KOPT-K1 (cell line): ENCODE data around the gene TRIM15.

ENCODE experiments used
- H3K27ac ChIP-seq: fragments of 200-600 bp; sonication (generic); 2 replicates; pipeline ENCODE4 v1.5.1; 2016; ENCODE audit warnings: antibody characterized with exemption, mild to moderate bottlenecking, low read depth, low read length; ENCODE audit not compliant: poor library complexity, severe bottlenecking
- H3K36me3 ChIP-seq: fragments of 200-600 bp; sonication (generic); 2 replicates; pipeline ENCODE4 v1.5.1; 2017; ENCODE audit warnings: antibody characterized with exemption, mild to moderate bottlenecking, low read length, moderate library complexity; ENCODE audit not compliant: insufficient read depth
- H3K9me3 ChIP-seq: fragments of 200-600 bp; sonication (generic); 2 replicates; pipeline ENCODE4 v1.5.1; 2017; ENCODE audit warnings: antibody characterized with exemption, low read length, mild to moderate bottlenecking; ENCODE audit not compliant: insufficient read depth, poor library complexity, severe bottlenecking

Gene TRIM15

DNA sequence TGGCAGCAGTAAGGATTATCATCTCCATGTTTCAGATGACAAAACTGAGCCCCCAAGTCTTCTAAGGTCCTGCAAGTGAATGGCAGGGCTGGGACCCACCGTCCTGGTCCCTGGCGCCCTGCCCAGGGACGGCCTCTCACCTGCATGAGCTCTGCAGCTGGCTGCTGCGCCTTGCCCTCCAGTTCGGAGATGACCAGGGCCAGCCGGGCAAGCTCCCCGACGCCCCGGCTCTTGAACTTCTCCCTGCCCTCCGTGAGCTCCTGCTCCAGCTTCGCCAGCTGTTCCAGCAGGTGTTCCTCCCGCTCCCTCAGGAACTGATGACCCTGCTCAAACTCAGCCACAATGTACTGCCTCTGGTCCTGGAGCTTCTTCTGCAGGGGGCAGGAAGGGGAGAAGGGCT lies 33.0 kb downstream of the TRIM15 start:
- no peaks in the 10 kb centered on the region for H3K9me3 ChIP-seq
- H3K27ac ChIP-seq = no peak overlapping the region
- H3K36me3 ChIP-seq = peaks cover 96% of the 10 kb centered on the region

DNA sequence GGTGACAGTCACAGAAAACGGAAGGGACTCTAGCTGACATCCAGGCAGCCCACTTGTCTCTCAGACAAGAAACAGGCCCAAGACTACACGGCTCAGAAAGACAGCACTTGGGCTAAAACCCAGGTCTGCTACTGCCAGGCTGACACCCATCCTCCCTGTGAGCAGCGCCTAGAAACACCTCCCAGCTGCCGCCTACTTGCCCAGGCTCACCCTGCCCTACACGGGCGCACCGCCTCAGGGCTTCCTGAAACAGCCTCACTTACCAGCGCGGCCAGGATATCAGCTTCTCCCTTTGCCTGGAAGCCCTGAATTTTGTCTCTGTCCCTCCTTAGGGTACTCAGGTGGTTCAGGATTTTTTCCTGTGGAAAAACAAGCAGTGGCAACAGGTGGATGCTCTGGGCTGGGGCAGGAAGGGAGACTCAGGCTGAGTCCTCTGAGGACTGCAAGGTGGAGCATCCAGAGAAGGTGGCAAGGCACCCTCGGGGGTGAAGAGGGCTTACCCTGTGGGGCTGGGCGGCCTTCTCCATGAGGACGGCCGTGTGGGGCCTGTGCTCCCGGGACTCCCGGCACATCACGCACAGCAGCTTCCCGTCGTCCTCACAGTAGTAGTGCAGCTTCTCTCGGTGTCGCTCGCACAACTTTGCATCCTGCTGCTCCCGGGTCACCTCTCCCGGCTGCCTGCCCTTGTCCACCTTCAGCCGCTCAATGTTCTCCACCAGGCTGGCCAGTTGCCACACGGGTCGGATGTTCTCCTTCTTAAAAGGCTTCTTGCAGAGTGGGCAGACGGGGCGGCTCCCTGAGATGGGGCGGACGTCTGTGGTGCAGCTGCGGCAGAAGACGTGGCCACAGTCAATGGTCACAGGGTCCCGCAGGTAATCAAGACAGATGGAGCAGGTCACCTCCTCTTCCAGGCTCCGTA lies 35.1 kb downstream of the TRIM15 start:
- H3K9me3 ChIP-seq = no peaks in the 10 kb centered on the region
- no peak overlapping the region for H3K27ac ChIP-seq
- H3K36me3 ChIP-seq = peaks cover 95% of the 10 kb centered on the region

DNA sequence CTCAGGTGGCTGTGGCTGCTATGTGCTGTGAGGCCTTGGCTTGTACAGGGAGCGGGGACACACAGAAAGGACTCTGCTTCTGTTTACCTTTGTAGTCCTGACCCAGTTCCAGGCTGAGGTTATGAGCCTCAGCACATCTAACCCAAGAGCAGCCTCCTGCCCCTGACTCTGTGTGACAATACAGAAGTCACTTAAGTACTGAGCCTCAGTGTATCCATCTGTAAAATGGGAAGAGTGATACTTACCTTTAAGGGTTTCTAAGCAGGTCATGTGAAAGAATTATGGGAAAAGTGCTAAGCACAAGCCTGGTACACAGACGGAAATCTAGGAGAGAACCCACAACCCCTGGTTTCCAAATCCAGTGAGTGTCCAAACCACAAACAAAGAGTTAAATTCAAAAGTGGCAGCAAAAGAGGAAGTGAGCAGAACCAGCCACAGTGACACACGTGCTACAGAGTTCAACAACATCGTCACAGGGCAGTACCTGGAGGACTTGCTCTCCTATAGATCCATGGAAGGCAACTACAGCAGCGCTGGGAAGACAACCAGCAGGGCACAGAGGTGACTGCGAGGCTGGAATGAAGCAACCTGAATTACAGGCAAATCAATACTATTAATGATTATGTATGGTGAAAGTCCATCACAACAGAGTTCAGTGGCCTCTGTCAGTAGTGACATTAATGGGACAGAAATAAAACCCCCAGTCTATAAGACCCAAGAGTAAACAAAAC lies 37.4 kb downstream of the TRIM15 start:
- no peaks in the 10 kb centered on the region for H3K9me3 ChIP-seq
- peaks cover 79% of the 10 kb centered on the region for H3K36me3 ChIP-seq
- H3K27ac ChIP-seq = no peak overlapping the region

DNA sequence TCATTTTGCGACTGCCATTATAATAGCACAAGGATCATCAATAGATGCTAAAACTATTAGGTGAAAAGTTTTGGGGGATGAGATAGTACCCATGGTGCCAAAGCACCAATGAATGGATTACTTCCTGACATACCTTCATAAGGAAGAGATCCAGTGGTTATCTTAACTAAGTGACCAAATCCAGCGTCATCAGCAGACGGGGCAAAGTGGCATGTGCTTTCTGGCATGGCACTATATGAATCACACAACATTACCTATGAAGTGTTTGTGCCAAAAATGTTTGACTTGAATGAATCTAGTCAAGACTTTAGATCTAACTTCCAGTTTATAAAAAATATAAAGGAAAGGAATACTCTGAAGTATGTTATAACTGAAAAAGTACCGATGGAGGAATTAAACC lies 39.0 kb downstream of the TRIM15 start:
- no peaks in the 10 kb centered on the region for H3K9me3 ChIP-seq
- H3K36me3 ChIP-seq = peaks cover 76% of the 10 kb centered on the region
- H3K27ac ChIP-seq = no peak overlapping the region

DNA sequence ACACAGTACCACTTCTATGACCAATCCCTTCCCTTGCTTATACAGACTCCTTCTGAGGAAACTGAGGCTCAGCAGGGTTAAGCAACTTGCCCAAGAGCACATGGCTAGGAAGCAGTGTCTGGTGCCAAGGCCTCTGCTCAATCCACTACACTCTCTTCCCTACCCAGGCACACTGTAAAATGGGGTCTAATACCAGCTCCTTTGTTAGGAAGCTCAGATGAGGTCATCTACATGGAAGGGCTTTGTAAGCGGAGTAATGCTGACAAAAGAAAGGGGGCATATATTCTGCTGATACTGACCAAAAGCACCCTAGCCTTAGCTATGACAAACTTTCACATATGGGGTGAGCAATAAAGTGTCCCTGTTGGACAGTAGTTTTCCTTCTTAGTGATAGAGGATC lies 40.8 kb downstream of the TRIM15 start:
- peaks cover 75% of the 10 kb centered on the region for H3K36me3 ChIP-seq
- no peaks in the 10 kb centered on the region for H3K9me3 ChIP-seq
- H3K27ac ChIP-seq = no peak overlapping the region

DNA sequence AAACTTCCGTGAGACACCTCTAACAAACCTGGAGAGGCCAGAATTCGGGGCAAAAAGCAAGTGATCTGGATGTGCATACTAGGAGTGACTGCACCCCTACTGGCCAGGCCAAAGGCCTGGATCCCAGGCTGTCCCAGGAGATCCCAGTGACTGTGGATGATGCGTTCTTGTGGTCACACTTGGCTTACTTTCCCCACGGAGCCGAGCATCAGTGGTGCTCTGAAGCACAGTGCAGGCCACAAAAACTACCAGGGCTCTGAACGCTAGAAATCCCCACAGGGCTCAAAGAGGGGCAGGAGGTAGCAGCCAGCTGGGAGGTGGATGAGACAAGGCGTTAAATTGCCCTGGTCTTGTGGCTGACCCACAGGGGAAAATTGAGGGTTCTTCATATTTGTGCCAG lies 42.8 kb downstream of the TRIM15 start:
- H3K36me3 ChIP-seq = peaks cover 69% of the 10 kb centered on the region
- no peaks in the 10 kb centered on the region for H3K9me3 ChIP-seq
- H3K27ac ChIP-seq = no peak overlapping the region

DNA sequence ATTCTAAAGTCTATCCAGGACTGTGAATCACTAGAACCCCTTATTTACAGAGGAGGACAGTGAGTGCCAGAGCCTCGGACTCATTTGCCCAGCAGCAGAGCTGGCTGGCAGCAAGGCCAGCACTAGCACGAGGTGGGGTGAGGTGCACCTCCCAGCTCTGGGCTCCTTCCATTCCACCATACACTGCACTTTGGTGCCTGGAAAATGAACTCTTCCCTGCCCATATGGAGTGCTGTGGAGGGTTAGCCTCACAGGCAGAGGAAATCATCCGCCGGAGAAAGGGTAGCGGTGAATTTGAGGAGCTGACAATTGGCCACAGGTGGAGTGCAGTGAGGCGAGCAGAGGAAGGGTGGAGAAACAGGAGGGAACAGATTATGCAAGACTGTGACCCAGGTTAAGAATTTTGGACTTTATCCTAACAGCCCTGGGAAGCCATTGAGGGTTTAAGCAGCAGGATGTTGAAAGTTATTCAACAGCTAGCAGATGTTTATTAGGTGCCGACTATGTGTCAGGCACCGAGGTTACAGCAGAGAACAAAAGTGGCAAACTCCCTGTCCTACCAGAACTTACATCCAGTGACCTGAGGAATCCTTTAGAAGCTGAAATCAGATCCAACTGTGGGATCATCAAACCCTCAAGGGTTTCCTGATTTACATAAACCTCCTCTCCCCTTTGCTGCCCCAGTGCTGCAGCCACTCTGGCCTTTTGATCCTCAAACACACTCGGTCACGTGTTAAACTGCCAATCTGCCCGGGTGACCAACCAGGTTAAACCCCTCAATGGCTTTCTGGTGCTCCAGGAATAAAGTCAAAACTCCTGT lies 43.7 kb downstream of the TRIM15 start:
- Histone ChIP-seq H3K36me3 (peaks cover 64% of the 10 kb centered on the region), H3K9me3 (no peaks in the 10 kb centered on the region), H3K27ac (no peak overlapping the region)

DNA sequence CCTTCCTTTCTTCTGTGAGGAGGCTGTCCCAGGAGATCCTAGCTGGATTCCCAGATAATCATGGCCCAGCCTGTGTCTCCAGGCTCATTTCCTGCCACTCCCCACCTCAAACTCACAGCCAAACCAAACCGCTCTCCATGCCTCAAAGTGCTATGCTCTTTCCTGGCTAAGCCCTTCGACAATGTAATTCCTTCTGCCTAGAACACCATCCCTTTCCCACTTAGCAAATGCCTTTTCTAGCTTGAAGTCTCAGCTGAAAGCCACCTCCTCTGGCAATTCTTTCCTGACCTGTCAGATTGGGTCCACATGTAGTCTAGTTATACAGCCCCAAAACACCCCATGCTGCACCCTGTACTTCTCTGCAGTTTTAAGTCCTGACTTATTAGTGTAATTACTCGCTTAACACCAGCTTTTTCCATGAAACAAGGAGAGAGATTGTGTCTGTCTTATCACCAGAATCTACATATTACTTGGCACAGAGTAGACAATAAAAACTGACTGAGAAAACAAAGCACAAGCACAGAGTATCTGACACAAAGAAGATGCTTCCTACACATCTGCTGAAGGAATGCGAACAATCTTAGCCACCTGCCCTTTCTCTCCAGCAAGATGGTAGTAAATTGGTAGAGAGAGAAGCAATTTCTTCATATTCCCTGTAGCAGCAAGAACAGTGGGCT lies 44.4 kb downstream of the TRIM15 start:
- Histone ChIP-seq H3K27ac (no peak overlapping the region), H3K36me3 (peaks cover 56% of the 10 kb centered on the region), H3K9me3 (no peaks in the 10 kb centered on the region)

DNA sequence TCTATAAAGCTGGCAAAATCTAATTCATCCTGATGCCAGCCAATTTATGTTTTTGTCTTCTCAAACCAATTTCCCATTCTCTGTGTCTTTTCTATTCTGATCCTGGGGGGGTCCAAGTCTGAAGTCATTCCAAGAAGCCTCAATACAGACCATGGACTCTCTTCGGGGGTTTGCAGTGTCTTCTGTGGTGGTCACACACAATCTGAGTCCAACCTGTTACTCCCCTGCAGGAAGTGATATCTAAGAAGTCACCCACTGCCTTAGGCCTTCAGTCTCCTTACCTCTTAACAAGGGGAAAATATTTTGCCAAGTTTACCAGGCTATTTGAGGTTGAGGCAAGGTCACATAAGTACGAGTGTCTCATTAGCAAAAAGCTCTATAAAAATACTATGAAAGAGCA lies 48.0 kb downstream of the TRIM15 start:
- H3K27ac ChIP-seq = no peak overlapping the region
- peaks cover 41% of the 10 kb centered on the region; the same call in 1 of the 2 replicates for H3K36me3 ChIP-seq
- no peaks in the 10 kb centered on the region for H3K9me3 ChIP-seq

DNA sequence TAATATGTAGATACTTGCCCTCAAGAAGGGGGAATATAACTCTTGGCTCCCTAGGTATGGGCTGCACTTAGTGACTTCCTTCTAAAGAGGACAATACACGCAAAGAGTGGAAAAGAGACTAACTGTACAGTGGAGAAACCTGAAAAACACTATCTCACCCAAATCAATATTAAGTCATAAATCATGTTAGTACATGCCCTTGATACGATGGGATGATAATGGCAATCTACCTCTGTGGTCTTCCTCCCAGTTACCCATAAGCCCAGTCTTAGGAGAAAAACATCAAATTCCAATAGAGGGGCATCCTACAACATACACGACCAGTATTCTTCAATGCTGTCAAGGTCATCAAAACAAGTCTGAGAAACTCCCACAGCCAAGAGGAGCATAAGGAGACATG lies 48.6 kb downstream of the TRIM15 start:
- H3K27ac ChIP-seq = peak overlapping the region; percentile 89

DNA sequence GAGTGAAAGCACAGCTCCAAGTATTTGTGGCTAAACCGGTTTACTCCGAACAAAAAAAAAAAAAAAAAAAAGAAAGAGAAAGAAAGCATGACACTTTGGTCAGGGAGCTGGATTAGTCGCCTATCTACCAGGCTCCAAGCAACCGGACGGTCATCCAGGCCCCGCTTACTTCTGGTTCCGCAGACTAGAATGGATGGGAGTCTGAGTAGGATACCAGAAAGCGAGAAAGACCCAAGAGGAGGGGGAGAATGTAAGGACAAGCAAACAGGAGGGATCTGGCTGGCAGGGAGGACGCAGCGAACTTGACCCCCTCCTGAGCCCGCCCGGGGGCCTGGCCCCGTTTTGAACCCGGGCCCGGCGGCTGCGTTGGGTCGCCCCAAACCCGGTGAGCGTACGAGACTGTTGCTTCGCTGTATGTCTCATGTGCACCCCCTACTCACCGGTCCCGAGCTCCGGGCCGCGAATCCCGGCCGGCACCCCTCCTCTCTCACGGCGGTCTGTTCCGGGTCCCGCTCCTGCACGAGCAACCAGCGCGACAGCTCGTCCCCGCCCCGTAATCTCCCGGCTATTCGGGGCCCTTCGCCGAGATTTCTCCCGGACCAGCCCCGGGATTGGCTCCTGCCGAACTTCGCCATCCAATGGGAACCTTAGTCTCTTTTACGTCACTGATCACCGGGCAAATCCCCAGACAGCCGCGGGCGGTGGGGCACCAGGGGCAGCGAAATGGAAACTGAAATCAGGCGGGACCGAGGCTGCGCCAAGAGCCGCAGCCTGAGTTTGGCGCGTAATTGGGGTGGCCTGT lies 49.7 kb downstream of the TRIM15 start, which contains the start of gene TRIM26:
TSS of gene TRIM26 (minus strand) at position 542 of the 802 bp plus-strand sequence. CDS start 14,303 bp downstream, outside the sequence.
- H3K9me3 ChIP-seq = no peaks in the 10 kb centered on the region
- peaks cover 28% of the 10 kb centered on the region; the same call in 1 of the 2 replicates for H3K36me3 ChIP-seq
- peak within 1 kb of the TSS; percentile 89 for H3K27ac ChIP-seq

More for the DNA sequence above, 48.6 kb downstream of the TRIM15 start:
- H3K36me3 ChIP-seq = peaks cover 35% of the 10 kb centered on the region; the same call in 1 of the 2 replicates
- no peaks in the 10 kb centered on the region for H3K9me3 ChIP-seq

DNA sequence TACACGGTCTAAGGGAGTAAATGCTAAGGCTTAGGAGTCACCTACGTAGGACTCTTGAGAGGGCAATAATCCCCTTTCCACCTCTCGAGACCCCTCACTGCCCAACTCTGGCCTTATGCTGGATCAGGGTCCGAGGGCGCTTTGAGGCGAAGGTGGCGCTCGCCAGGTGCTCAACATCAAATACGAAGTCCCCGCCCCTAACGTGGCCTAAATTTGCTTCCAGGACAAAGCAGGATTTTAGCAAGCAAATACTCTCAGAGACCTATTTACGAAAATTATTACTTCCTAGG lies 50.3 kb downstream of the TRIM15 start:
- Histone ChIP-seq H3K9me3 (no peaks in the 10 kb centered on the region), H3K36me3 (peaks cover 22% of the 10 kb centered on the region; the same call in 1 of the 2 replicates), H3K27ac (peak overlapping the region; percentile 89)

DNA sequence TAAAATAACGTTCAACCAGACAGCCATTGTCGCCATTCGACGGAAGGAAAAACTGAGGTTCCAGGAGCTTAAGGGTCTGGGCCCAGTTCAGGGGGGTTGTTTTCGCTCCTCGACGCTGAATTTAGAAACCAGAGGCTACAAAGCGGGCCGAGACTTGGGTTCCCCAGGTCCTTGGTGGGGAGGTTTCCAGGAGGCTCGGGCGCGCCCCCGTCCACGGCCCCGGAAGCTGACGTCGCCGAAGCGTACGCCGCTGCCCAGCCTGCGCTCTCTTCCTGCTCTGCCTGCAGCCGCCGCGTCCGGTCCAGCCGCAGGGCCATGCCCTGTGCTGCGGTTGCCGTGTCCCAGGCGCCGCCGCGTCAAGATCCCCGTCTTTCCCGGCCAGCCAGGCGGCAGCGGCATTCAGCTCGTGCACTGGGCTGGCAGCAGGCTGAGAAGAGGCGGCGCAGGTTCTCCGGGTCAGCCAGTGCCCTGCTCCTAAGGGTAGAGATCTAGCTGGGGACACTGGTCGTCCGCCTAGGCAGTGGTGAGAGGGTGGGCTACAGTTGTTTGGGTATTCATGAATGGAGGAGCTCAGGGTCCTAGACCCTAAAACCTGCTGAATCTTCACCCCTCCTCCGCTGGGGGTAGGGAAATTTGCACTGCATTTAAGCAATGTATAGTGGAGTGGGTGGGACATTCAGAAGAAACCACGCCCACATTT lies 50.8 kb downstream of the TRIM15 start:
- Histone ChIP-seq H3K27ac (peak overlapping the region; percentile 89), H3K9me3 (no peaks in the 10 kb centered on the region), H3K36me3 (peaks cover 17% of the 10 kb centered on the region; the same call in 1 of the 2 replicates)
